Neuronal stem cell (in vitro differentiated cells): ENCODE measurements around the gene RAP1GDS1.

Source experiments
- DNase-seq: peaks from one replicate; pipeline ENCODE4 v3.0.0-alpha.2; 2013; ENCODE audit warnings: low spot score
- H2AFZ ChIP-seq: one replicate; pipeline ENCODE4 v1.6.1; 2013; ENCODE audit warnings: mild to moderate bottlenecking, low read length, inconsistent platforms
- H2AK5ac ChIP-seq: 2 replicates; pipeline ENCODE4 v1.6.1; 2013; ENCODE audit warnings: low read depth, mild to moderate bottlenecking, inconsistent platforms, low read length, moderate library complexity, mixed read lengths
- H2BK120ac ChIP-seq: 2 replicates; pipeline ENCODE4 v1.6.1; 2013; ENCODE audit warnings: low read depth, mild to moderate bottlenecking, inconsistent platforms, low read length, moderate library complexity, mixed read lengths
- H2BK12ac ChIP-seq: one replicate; pipeline ENCODE4 v1.6.1; 2013; ENCODE audit warnings: low read length, inconsistent platforms
- H2BK15ac ChIP-seq: 2 replicates; pipeline ENCODE4 v1.6.1; 2013; ENCODE audit warnings: mild to moderate bottlenecking, low read length, inconsistent platforms, mixed read lengths
- H2BK5ac ChIP-seq: one replicate; pipeline ENCODE4 v1.6.1; 2013; ENCODE audit warnings: inconsistent platforms, mild to moderate bottlenecking, low read length, moderate library complexity
- H3K14ac ChIP-seq: one replicate; pipeline ENCODE4 v1.6.1; 2013; ENCODE audit warnings: low read length, inconsistent platforms
- H3K18ac ChIP-seq: 2 replicates; pipeline ENCODE4 v1.6.1; 2013; ENCODE audit warnings: low read length, inconsistent platforms
- H3K23ac ChIP-seq: 2 replicates; pipeline ENCODE4 v1.6.1; 2013; ENCODE audit warnings: low read depth, mild to moderate bottlenecking, mixed read lengths, low read length, inconsistent platforms; ENCODE audit not compliant: poor library complexity
- H3K27ac ChIP-seq: replicated peaks from 3 replicates; pipeline ENCODE4 v1.5.1; 2013; ENCODE audit warnings: low read length, inconsistent platforms
- H3K27me3 ChIP-seq, 3 experiments: 2 replicates each; pipeline ENCODE4 v1.6.1; 2013; ENCODE audit warnings: low read length in 3 of 3, mild to moderate bottlenecking in 2 of 3, inconsistent platforms in 1 of 3, low read depth in 1 of 3, mixed read lengths in 1 of 3, moderate library complexity in 1 of 3; ENCODE audit not compliant: control insufficient read depth in 3 of 3, insufficient read depth in 3 of 3
- H3K36me3 ChIP-seq, 2 donors: replicated peaks in 1 of 2; 2 replicates each; pipeline ENCODE4 v1.6.1; 2013; ENCODE audit warnings: low read length in 2 of 2; ENCODE audit not compliant: control insufficient read depth in 2 of 2, insufficient read depth in 2 of 2
- H3K4ac ChIP-seq: 2 replicates; pipeline ENCODE4 v1.6.1; 2013; ENCODE audit warnings: inconsistent platforms, mild to moderate bottlenecking, low read length, moderate library complexity
- H3K4me1 ChIP-seq, 2 donors: 1 replicate in 1 of 2; 2 replicates in 1 of 2; pipeline ENCODE4 v1.6.1; 2013; ENCODE audit warnings: low read length in 2 of 2, low read depth in 1 of 2; ENCODE audit not compliant: control insufficient read depth in 2 of 2, insufficient read depth in 1 of 2
- H3K4me2 ChIP-seq: one replicate; pipeline ENCODE4 v1.6.1; 2013; ENCODE audit warnings: mild to moderate bottlenecking, low read length, inconsistent platforms; ENCODE audit not compliant: insufficient read depth, poor library complexity, severe bottlenecking
- H3K4me3 ChIP-seq, 2 donors: 2 replicates each; pipeline ENCODE4 v1.5.1; 2013; ENCODE audit warnings: low read length in 2 of 2, mild to moderate bottlenecking in 2 of 2, inconsistent platforms in 1 of 2, moderate library complexity in 1 of 2
- H3K79me1 ChIP-seq: one replicate; pipeline ENCODE4 v1.6.1; 2013; ENCODE audit warnings: low read depth, mild to moderate bottlenecking, inconsistent platforms, low read length, moderate library complexity
- H3K9ac ChIP-seq: one replicate; pipeline ENCODE4 v1.6.1; 2013; ENCODE audit warnings: mild to moderate bottlenecking, low read depth, low read length, inconsistent platforms; ENCODE audit not compliant: poor library complexity
- H3K9me3 ChIP-seq, 2 donors: replicated peaks in 1 of 2; 2 replicates each; pipeline versions ENCODE3 to v1.6.1; 2013; ENCODE audit warnings: low read length in 2 of 2, mild to moderate bottlenecking in 2 of 2, inconsistent platforms in 1 of 2, low read depth in 1 of 2, mixed read lengths in 1 of 2, moderate library complexity in 1 of 2; ENCODE audit not compliant: control insufficient read depth in 2 of 2, insufficient read depth in 1 of 2
- H4K8ac ChIP-seq: one replicate; pipeline ENCODE4 v1.6.1; 2013; ENCODE audit warnings: low read depth, mild to moderate bottlenecking, inconsistent platforms, low read length, moderate library complexity
- H4K91ac ChIP-seq: one replicate; pipeline ENCODE4 v1.6.1; 2013; ENCODE audit warnings: low read length, low read depth, mild to moderate bottlenecking, inconsistent platforms; ENCODE audit not compliant: poor library complexity
- WGBS, 2 donors: extraction: QIAGEN DNeasy Blood & Tissue Kit; methylation state at CpG; one replicate each; pipeline ENCODE4 v1.1.7; 2013; ENCODE audit warnings: missing lambda C conversion rate in 2 of 2, mixed read lengths in 1 of 2; ENCODE audit not compliant: insufficient read length in 2 of 2, insufficient replicate concordance in 1 of 2; ENCODE audit errors: extremely low coverage in 2 of 2; 5-methylcytosine and 5-hydroxymethylcytosine counted together

The RAP1GDS1 gene

DNA sequence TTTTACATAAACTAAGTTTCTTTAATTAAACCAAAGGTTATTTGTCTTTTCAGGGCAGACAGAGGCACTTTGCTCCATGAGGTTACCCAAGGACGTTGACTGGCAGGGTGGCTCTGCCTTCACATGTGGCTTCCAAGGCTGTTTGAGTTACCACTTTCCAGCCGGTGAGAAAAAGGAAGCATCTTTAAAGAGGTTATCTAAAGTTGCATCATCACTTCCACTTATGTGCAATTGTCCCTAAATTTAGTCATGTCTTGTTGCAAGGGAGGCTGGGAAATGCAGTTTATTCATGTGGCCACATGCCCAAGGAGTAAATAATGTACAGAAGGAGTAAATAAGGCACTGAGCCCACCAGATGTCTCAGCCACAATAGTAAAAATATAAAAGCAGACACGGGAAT lies 29.0 kb upstream of the RAP1GDS1 start:
- Histone ChIP-seq H2AK5ac (no peak overlapping the region), H3K9me3 (no peaks in the 10 kb centered on the region), H2BK15ac (no peak overlapping the region), H3K4me2 (no peak overlapping the region), H4K8ac (no peak overlapping the region), H3K4me3 (no peak overlapping the region), H3K4ac (no peak overlapping the region), H4K91ac (no peak overlapping the region), H3K23ac (no peak overlapping the region), H3K36me3 (no peaks in the 10 kb centered on the region), H3K79me1 (no peaks in the 10 kb centered on the region), H3K9ac (no peak overlapping the region), H2BK12ac (no peak overlapping the region), H3K27me3 (no peaks in the 10 kb centered on the region), H3K18ac (no peak overlapping the region), H3K4me1 (peaks cover 0 to 6% of the 10 kb centered on the region in 2 donors), H3K14ac (no peak overlapping the region), H3K27ac (no peak overlapping the region), H2BK5ac (no peak overlapping the region), H2AFZ (no peak overlapping the region), H2BK120ac (no peak overlapping the region)
- no CpG with 5 or more reads among the region's 3 CpGs for WGBS, 2 donors
- no peak for DNase-seq

GRCh38 chr4:98237204-98237603 lies 24.0 kb upstream of the RAP1GDS1 start:
- no peaks in the 10 kb centered on the region for H3K36me3 ChIP-seq
- no peak overlapping the region for H3K4me3 ChIP-seq
- H3K4me2 ChIP-seq, result no peak overlapping the region
- H3K4ac ChIP-seq, result no peak overlapping the region
- no peak overlapping the region for H2AFZ ChIP-seq
- H4K91ac ChIP-seq, result no peak overlapping the region
- no peak overlapping the region for H2BK5ac ChIP-seq
- no peak for DNase-seq
- no peak overlapping the region for H2BK120ac ChIP-seq
- no peak overlapping the region for H4K8ac ChIP-seq
- H3K27ac ChIP-seq, result no peak overlapping the region
- no peaks in the 10 kb centered on the region for H3K79me1 ChIP-seq
- no peaks in the 10 kb centered on the region for H3K9me3 ChIP-seq
- WGBS, 2 donors, result no CpG with 5 or more reads among the region's 3 CpGs
- no peak overlapping the region for H3K14ac ChIP-seq
- peaks cover 0 to 6% of the 10 kb centered on the region in 2 donors for H3K4me1 ChIP-seq
- no peak overlapping the region for H2BK15ac ChIP-seq
- H3K23ac ChIP-seq, result no peak overlapping the region
- no peak overlapping the region for H3K18ac ChIP-seq
- no peak overlapping the region for H3K9ac ChIP-seq
- H2BK12ac ChIP-seq, result no peak overlapping the region
- no peaks in the 10 kb centered on the region for H3K27me3 ChIP-seq
- no peak overlapping the region for H2AK5ac ChIP-seq

DNA sequence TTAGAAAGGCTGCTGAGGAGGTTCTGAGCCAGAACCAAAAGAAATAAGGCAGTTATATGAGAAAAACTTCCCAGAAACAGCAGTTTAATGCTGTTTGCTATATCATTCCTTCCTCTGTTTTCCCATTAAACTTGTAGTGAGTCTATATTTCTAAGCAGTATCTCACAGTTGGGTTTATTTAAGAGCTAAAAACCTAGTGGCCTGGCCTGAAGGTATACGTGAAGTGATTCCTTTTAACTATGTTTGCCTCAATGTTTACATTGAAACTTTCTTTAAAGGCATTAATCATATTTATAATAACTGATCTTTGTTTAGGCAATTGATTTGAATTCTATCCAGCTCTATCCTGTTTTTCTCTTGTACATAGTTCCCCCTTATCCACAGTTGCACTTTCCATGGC lies 19.1 kb upstream of the RAP1GDS1 start:
- no peak for DNase-seq
- no peak overlapping the region for H3K4ac ChIP-seq
- no peak overlapping the region for H2BK12ac ChIP-seq
- no peaks in the 10 kb centered on the region for H3K4me1 ChIP-seq
- H3K18ac ChIP-seq, result no peak overlapping the region
- no peak overlapping the region for H4K91ac ChIP-seq
- no peak overlapping the region for H3K9ac ChIP-seq
- H3K27me3 ChIP-seq, result no peaks in the 10 kb centered on the region
- H2BK15ac ChIP-seq, result no peak overlapping the region
- H3K4me3 ChIP-seq, result no peak overlapping the region
- H3K9me3 ChIP-seq, result no peaks in the 10 kb centered on the region
- H2AFZ ChIP-seq, result no peak overlapping the region
- H3K79me1 ChIP-seq, result no peaks in the 10 kb centered on the region
- no peak overlapping the region for H3K14ac ChIP-seq
- no peak overlapping the region for H2AK5ac ChIP-seq
- no peak overlapping the region for H2BK5ac ChIP-seq
- WGBS, 2 donors, result no CpG with 5 or more reads among the region's 1 CpG
- H3K4me2 ChIP-seq, result no peak overlapping the region
- no peak overlapping the region for H4K8ac ChIP-seq
- no peak overlapping the region for H2BK120ac ChIP-seq
- H3K27ac ChIP-seq, result no peak overlapping the region
- no peak overlapping the region for H3K23ac ChIP-seq
- H3K36me3 ChIP-seq, result no peaks in the 10 kb centered on the region

DNA sequence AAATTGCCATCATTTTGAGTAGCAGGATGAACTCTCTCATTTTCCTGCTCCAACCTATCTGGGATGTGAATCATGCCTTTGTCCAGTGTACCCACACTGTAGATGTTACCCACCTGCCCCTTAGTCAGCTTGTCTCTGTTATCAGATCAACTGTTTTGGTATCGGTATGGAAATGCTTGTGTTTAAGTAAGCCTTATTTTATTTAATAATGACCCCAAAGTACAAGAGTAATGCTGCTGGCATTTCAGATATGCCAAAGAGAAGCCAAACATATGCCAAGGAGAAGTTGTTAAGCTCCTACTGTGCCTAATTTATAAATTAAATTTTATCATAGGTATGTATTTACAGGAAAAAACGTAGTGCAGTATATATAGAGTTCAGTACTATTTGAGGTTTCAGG lies 18.6 kb upstream of the RAP1GDS1 start:
- no peak overlapping the region for H2BK12ac ChIP-seq
- no peak overlapping the region for H3K4me2 ChIP-seq
- no peak overlapping the region for H2BK15ac ChIP-seq
- H3K36me3 ChIP-seq, result no peaks in the 10 kb centered on the region
- no peaks in the 10 kb centered on the region for H3K9me3 ChIP-seq
- H3K14ac ChIP-seq, result no peak overlapping the region
- no peak overlapping the region for H3K23ac ChIP-seq
- H3K4me3 ChIP-seq, result no peak overlapping the region
- H3K9ac ChIP-seq, result no peak overlapping the region
- no peak overlapping the region for H3K27ac ChIP-seq
- no peaks in the 10 kb centered on the region for H3K4me1 ChIP-seq
- no peak overlapping the region for H2AFZ ChIP-seq
- no peaks in the 10 kb centered on the region for H3K27me3 ChIP-seq
- no CpG with 5 or more reads among the region's 2 CpGs for WGBS, 2 donors
- H3K18ac ChIP-seq, result no peak overlapping the region
- DNase-seq, result no peak
- no peak overlapping the region for H4K8ac ChIP-seq
- H3K79me1 ChIP-seq, result no peaks in the 10 kb centered on the region
- no peak overlapping the region for H2AK5ac ChIP-seq
- H3K4ac ChIP-seq, result no peak overlapping the region
- H2BK120ac ChIP-seq, result no peak overlapping the region
- no peak overlapping the region for H4K91ac ChIP-seq
- no peak overlapping the region for H2BK5ac ChIP-seq
